ENCODE data around the gene APC2. TPM values are rescaled to one million over a fixed set of nuclear protein-coding genes. Genes with fewer than 3 reads are reported as not detected.

APC2 gene
- total and polyA plus RNA-seq, 2 donors (not counting 1 experiment from before 2014, with no cell fraction given): 0.12 to 0.16 TPM

DNA sequence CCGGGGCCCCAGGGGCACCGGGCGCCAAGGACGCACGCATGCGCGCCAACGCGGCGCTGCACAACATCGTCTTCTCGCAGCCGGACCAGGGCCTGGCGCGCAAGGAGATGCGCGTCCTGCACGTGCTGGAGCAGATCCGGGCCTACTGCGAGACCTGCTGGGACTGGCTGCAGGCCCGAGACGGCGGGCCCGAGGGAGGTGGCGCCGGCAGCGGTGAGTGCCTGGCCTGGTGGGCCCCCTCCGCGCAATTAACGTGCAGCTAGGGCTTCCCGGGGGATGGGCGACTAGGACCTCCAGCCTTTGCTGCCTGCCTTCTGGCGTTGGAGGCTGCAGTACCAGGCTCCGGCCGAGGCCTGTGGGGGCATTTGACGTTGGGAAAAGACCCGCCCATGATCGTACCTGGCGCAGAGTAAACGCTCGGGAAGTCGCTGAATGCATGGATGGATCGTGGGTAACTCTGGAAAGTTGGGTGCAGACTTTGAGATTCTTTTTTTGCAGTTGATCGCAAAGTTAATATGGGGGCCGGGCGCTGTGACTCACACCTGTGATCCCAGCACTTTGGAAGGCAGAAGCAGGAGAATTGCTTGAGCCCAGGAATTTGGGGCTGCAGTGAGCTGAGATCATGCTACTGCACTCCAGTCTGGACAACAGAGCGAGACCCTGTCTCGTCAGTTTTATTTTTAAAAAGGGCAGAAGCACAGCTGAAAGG is 7.3 kb downstream of the APC2 start:
- ChIA-PET POLR2A (interaction anchor here (0.6 to 0.7 kb wide), 2 partner anchors 174 to 875 kb away, joined by 3 to 5 read pairs; no protein-coding TSS in a partner anchor), CTCF (interaction anchor here (0.6 kb wide), 1 partner anchor 263 kb away, joined by 3 read pairs; no protein-coding TSS in a partner anchor)
- TF ChIP-seq EZH2 (IDR thresholded peaks at IDR 0.05; ENCODE audit: borderline replicate concordance, insufficient read depth, low read depth, low read length, poor library complexity, severe bottlenecking): no peak
- TF ChIP-seq, protein P1, sequence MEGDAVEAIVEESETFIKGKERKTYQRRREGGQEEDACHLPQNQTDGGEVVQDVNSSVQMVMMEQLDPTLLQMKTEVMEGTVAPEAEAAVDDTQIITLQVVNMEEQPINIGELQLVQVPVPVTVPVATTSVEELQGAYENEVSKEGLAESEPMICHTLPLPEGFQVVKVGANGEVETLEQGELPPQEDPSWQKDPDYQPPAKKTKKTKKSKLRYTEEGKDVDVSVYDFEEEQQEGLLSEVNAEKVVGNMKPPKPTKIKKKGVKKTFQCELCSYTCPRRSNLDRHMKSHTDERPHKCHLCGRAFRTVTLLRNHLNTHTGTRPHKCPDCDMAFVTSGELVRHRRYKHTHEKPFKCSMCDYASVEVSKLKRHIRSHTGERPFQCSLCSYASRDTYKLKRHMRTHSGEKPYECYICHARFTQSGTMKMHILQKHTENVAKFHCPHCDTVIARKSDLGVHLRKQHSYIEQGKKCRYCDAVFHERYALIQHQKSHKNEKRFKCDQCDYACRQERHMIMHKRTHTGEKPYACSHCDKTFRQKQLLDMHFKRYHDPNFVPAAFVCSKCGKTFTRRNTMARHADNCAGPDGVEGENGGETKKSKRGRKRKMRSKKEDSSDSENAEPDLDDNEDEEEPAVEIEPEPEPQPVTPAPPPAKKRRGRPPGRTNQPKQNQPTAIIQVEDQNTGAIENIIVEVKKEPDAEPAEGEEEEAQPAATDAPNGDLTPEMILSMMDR (IDR thresholded peaks at IDR 0.05): no peak
- Histone ChIP-seq H3K79me2 (ENCODE audit: control insufficient read depth, insufficient read depth, low read length) (no peaks in the 10 kb centered on the region), H3K4me3 (ENCODE audit: control extremely low read depth in 1 of 5, extremely low read depth in 1 of 5, insufficient read depth in 1 of 5, low read depth in 2 of 5, low read length in 4 of 5) (no peak overlapping the region), H3K4me1 (ENCODE audit: control insufficient read depth in 2 of 2, insufficient read depth in 2 of 2, low read length in 2 of 2) (peaks cover 31 to 35% of the 10 kb centered on the region in 2 donors), H3K27ac (ENCODE audit: low read length in 2 of 2) (no peak overlapping the region), H3K9me3 (ENCODE audit: control extremely low read depth in 1 of 3, control insufficient read depth in 2 of 3, insufficient read depth in 1 of 3, low read length in 2 of 3) (peaks cover 0 to 31% (median 0%) of the 10 kb centered on the region in 3 donors), H3K4me2 (replicated peaks; ENCODE audit: low read depth, low read length, poor library complexity, severe bottlenecking) (no peak overlapping the region), H3K9ac (ENCODE audit: low read length) (no peak overlapping the region), H3K27me3 (replicated peaks in 1 of 4; ENCODE audit: control extremely low read depth in 1 of 4, control insufficient read depth in 3 of 4, insufficient read depth in 4 of 4, low read length in 3 of 4) (peaks cover 0 to 53% (median 29%) of the 10 kb centered on the region in 4 experiments), H4K20me1 (ENCODE audit: control insufficient read depth, insufficient read depth, low read length, poor library complexity, severe bottlenecking) (peaks cover 12% of the 10 kb centered on the region), H2AFZ (ENCODE audit: insufficient read depth, low read depth, low read length, poor library complexity, severe bottlenecking) (no peak overlapping the region), H3K36me3 (replicated peaks in 1 of 2; ENCODE audit: control extremely low read depth in 1 of 2, control insufficient read depth in 1 of 2, extremely low read depth in 1 of 2, insufficient read depth in 2 of 2, low read length in 1 of 2) (no peaks in the 10 kb centered on the region)
- Mint-ChIP-seq H3K27ac (no peak overlapping the region), H3K9me3 (ENCODE audit: insufficient read depth) (no peaks in the 10 kb centered on the region), H3K27me3 (peaks cover 27% of the 10 kb centered on the region), H3K4me1 (peaks cover 16% of the 10 kb centered on the region), H3K4me3 (no peak overlapping the region)
- DNase-seq: no peak
- ATAC-seq (ENCODE audit: low read depth): no peak
- 17% methylated on average over 47 of the region's 48 CpGs for WGBS (ENCODE audit: insufficient coverage)
- intact Hi-C loops (cut with micrococcal nuclease): no loop called here

DNA sequence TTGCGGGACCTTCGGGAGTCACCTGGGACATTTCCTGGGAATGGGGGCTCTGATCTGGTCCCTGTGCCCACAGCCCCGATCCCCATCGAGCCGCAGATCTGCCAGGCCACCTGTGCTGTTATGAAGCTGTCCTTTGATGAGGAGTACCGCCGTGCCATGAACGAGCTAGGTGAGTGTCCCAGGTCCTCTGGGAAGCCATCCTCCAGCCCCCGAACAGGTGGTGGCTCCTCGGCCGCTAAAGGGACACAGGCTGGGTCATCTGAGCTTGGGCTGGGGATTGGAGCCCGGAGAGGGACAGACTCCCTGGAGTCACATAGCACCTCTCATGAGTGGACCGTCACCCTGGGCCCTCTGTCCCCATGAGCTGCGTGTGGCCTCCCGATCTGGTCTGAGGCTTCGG is 8.0 kb downstream of the APC2 start:
- no peak for DNase-seq
- Histone ChIP-seq H3K4me2 (replicated peaks; ENCODE audit: low read depth, low read length, poor library complexity, severe bottlenecking) (no peak overlapping the region), H3K9me3 (ENCODE audit: control extremely low read depth in 1 of 3, control insufficient read depth in 2 of 3, insufficient read depth in 1 of 3, low read length in 2 of 3) (peaks cover 0 to 30% (median 0%) of the 10 kb centered on the region in 3 donors), H3K36me3 (replicated peaks in 1 of 2; ENCODE audit: control extremely low read depth in 1 of 2, control insufficient read depth in 1 of 2, extremely low read depth in 1 of 2, insufficient read depth in 2 of 2, low read length in 1 of 2) (no peaks in the 10 kb centered on the region), H3K27me3 (replicated peaks in 1 of 4; ENCODE audit: control extremely low read depth in 1 of 4, control insufficient read depth in 3 of 4, insufficient read depth in 4 of 4, low read length in 3 of 4) (peaks cover 0 to 46% (median 22%) of the 10 kb centered on the region in 4 experiments), H3K4me1 (ENCODE audit: control insufficient read depth in 2 of 2, insufficient read depth in 2 of 2, low read length in 2 of 2) (peaks cover 31 to 35% of the 10 kb centered on the region in 2 donors), H3K4me3 (ENCODE audit: control extremely low read depth in 1 of 5, extremely low read depth in 1 of 5, insufficient read depth in 1 of 5, low read depth in 2 of 5, low read length in 4 of 5) (no peak overlapping the region), H2AFZ (ENCODE audit: insufficient read depth, low read depth, low read length, poor library complexity, severe bottlenecking) (no peak overlapping the region), H3K27ac (ENCODE audit: low read length in 2 of 2) (no peak overlapping the region), H3K9ac (ENCODE audit: low read length) (no peak overlapping the region), H4K20me1 (ENCODE audit: control insufficient read depth, insufficient read depth, low read length, poor library complexity, severe bottlenecking) (peaks cover 12% of the 10 kb centered on the region), H3K79me2 (ENCODE audit: control insufficient read depth, insufficient read depth, low read length) (no peaks in the 10 kb centered on the region)
- ATAC-seq (ENCODE audit: low read depth): no peak
- Mint-ChIP-seq H3K27me3 (peaks cover 27% of the 10 kb centered on the region), H3K4me1 (peaks cover 15% of the 10 kb centered on the region), H3K27ac (no peak overlapping the region), H3K4me3 (no peak overlapping the region), H3K9me3 (ENCODE audit: insufficient read depth) (no peaks in the 10 kb centered on the region)
- TF ChIP-seq, protein P1 (IDR thresholded peaks at IDR 0.05): no peak
- no peak for TF ChIP-seq EZH2 (IDR thresholded peaks at IDR 0.05; ENCODE audit: borderline replicate concordance, insufficient read depth, low read depth, low read length, poor library complexity, severe bottlenecking)
- intact Hi-C loops (cut with micrococcal nuclease): no loop called here
- ChIA-PET CTCF (interaction anchor here (1.2 kb wide), 1 partner anchor 14 kb away, joined by 4 read pairs; no protein-coding TSS in a partner anchor), POLR2A (interaction anchor here (0.7 kb wide), 1 partner anchor 175 kb away, joined by 5 read pairs; no protein-coding TSS in a partner anchor)
- 89% methylated on average over 16 of the region's 16 CpGs for WGBS (ENCODE audit: insufficient coverage)
